B cell (primary cell): Measurements from ENCODE around the gene ZC3H7B. TPM values are rescaled to one million over a fixed set of nuclear protein-coding genes. Genes with fewer than 3 reads are reported as not detected.
A peak's percentile ranks its signal among the peaks of the same experiment; 100 is the strongest.

Experiments used
- ATAC-seq: fragments of 200-7000 bp; cut with Tn5 transposase; one replicate; pipeline ENCODE4 v1.10.0; 2021; ENCODE audit warnings: low read depth, mild to moderate bottlenecking, moderate number of reproducible peaks, moderate library complexity
- CTCF ChIA-PET: fragments of 350-600 bp; sonication (Branson Sonifier 250); formaldehyde crosslinking; loops from one replicate; lab custom pipeline; 2021; ENCODE audit warnings: antibody characterized with exemption, inconsistent platforms; lab: Charles Lee
- POLR2A ChIA-PET: fragments of 350-600 bp; sonication (Branson Sonifier 250); formaldehyde crosslinking; loops from one replicate; lab custom pipeline; 2021; ENCODE audit warnings: antibody characterized with exemption; lab: Charles Lee
- DNase-seq: peaks from one replicate; pipeline ENCODE4 v3.0.0; 2013
- H2AFZ ChIP-seq: 2 replicates; pipeline ENCODE4 v1.6.1; 2012; ENCODE audit warnings: mild to moderate bottlenecking, low read depth, low read length; ENCODE audit not compliant: insufficient read depth, poor library complexity, severe bottlenecking
- H3K27ac ChIP-seq, 2 donors: 1 replicate in 1 of 2; 2 replicates in 1 of 2; pipeline ENCODE4 v1.5.1; 2012 to 2013; ENCODE audit warnings: low read length in 2 of 2, mild to moderate bottlenecking in 2 of 2, moderate library complexity in 1 of 2
- H3K27me3 ChIP-seq, 4 experiments: fragments of 200-600 bp in 1 of 4; sonication (generic) in 1 of 4; replicated peaks in 1 of 4; 1 replicate in 2 of 4; 2 replicates in 2 of 4; pipeline versions ENCODE4 v1.6.1 to v1.7.0; 2013 to 2016; ENCODE audit warnings: low read length in 3 of 4, mild to moderate bottlenecking in 2 of 4, mixed read lengths in 1 of 4, moderate library complexity in 1 of 4; ENCODE audit not compliant: insufficient read depth in 4 of 4, control insufficient read depth in 3 of 4; ENCODE audit errors: control extremely low read depth in 1 of 4
- H3K36me3 ChIP-seq, 2 experiments: replicated peaks in 1 of 2; 1 replicate in 1 of 2; 2 replicates in 1 of 2; pipeline versions ENCODE4 v1.6.1 to v1.7.1; 2013; ENCODE audit warnings: low read length in 1 of 2; ENCODE audit not compliant: insufficient read depth in 2 of 2, control insufficient read depth in 1 of 2; ENCODE audit errors: control extremely low read depth in 1 of 2, extremely low read depth in 1 of 2
- H3K4me1 ChIP-seq, 2 donors: fragments of 200-600 bp in 1 of 2; sonication (generic) in 1 of 2; 1 replicate in 1 of 2; 2 replicates in 1 of 2; pipeline versions ENCODE4 v1.5.1 to v1.6.1; 2013 to 2017; ENCODE audit warnings: low read length in 2 of 2; ENCODE audit not compliant: control insufficient read depth in 2 of 2, insufficient read depth in 2 of 2
- H3K4me2 ChIP-seq: replicated peaks from 2 replicates; pipeline ENCODE3; 2012; ENCODE audit warnings: mild to moderate bottlenecking, low read depth, low read length; ENCODE audit not compliant: poor library complexity, severe bottlenecking
- H3K4me3 ChIP-seq, 5 experiments: fragments of 200-600 bp in 1 of 5; sonication (generic) in 1 of 5; 1 replicate in 3 of 5; 2 replicates in 2 of 5; pipeline versions ENCODE4 v1.5.1 to v1.7.0; 2011 to 2016; ENCODE audit warnings: low read length in 4 of 5, mild to moderate bottlenecking in 4 of 5, low read depth in 2 of 5, control low read depth in 1 of 5, moderate library complexity in 1 of 5; ENCODE audit not compliant: insufficient read depth in 1 of 5; ENCODE audit errors: control extremely low read depth in 1 of 5, extremely low read depth in 1 of 5
- H3K79me2 ChIP-seq: fragments of 200-600 bp; sonication (generic); one replicate; pipeline ENCODE4 v1.6.0; 2016; ENCODE audit warnings: low read length; ENCODE audit not compliant: control insufficient read depth, insufficient read depth
- H3K9ac ChIP-seq: fragments of 200-600 bp; sonication (generic); 2 replicates; pipeline ENCODE4 v1.6.1; 2017; ENCODE audit warnings: mild to moderate bottlenecking, low read length, moderate library complexity
- H3K9me3 ChIP-seq, 3 donors: one replicate each; pipeline versions ENCODE4 v1.6.1 to v1.7.1; 2013; ENCODE audit warnings: low read length in 2 of 3; ENCODE audit not compliant: control insufficient read depth in 2 of 3, insufficient read depth in 1 of 3; ENCODE audit errors: control extremely low read depth in 1 of 3
- H4K20me1 ChIP-seq: 2 replicates; pipeline ENCODE4 v1.6.0; 2012; ENCODE audit warnings: mild to moderate bottlenecking, low read length; ENCODE audit not compliant: insufficient read depth, control insufficient read depth, poor library complexity, severe bottlenecking
- H3K27ac Mint-ChIP-seq: one replicate; pipeline ENCODE4 v1.8.0; 2021; ENCODE audit warnings: mixed read lengths
- H3K27me3 Mint-ChIP-seq: one replicate; pipeline ENCODE4 v1.8.0; 2021; ENCODE audit warnings: mixed read lengths
- H3K4me1 Mint-ChIP-seq: one replicate; pipeline ENCODE4 v1.8.0; 2021; ENCODE audit warnings: mixed read lengths
- H3K4me3 Mint-ChIP-seq: one replicate; pipeline ENCODE4 v1.8.0; 2021; ENCODE audit warnings: mixed read lengths
- H3K9me3 Mint-ChIP-seq: one replicate; pipeline ENCODE4 v1.8.0; 2022; ENCODE audit warnings: mixed read lengths; ENCODE audit not compliant: insufficient read depth
- EZH2 ChIP-seq: IDR thresholded peaks from 2 replicates; pipeline ENCODE4 v1.6.1; 2012; ENCODE audit warnings: borderline replicate concordance, low read depth, mild to moderate bottlenecking, moderate library complexity, low read length; ENCODE audit not compliant: insufficient read depth, poor library complexity, severe bottlenecking
- WGBS: methylation state at CpG from one replicate; pipeline ENCODE4 v1.1.5; 2013; ENCODE audit warnings: missing lambda C conversion rate; ENCODE audit not compliant: insufficient coverage; 5-methylcytosine and 5-hydroxymethylcytosine counted together
- intact Hi-C: fragments of 100-400 bp; cut with micrococcal nuclease; formaldehyde crosslinking; loops from one replicate; pipeline ENCODE4 v1.10.0; 2022
- polyA plus RNA-seq: library from polyadenylated mRNA; depleted of rRNA; stranded (reverse); fragments of >200 nt; gene quantifications from 2 replicates; pipeline ENCODE4 v1.2.3, GENCODE V29; 2012
- total RNA-seq, 2 donors: library from RNA; stranded (reverse); fragments of 120-200 nt in 1 of 2; gene quantifications; 1 replicate in 1 of 2; 2 replicates in 1 of 2; pipeline versions ENCODE4 v1.2.3 to v1.2.4, GENCODE V29; 2013 to 2022
- TF ChIP-seq, protein P1 (sequence below): fragments of 200-600 bp; IDR thresholded peaks from one replicate; pipeline ENCODE4 v1.8.0; 2022; ENCODE audit warnings: antibody characterized with exemption, mild to moderate bottlenecking

ZC3H7B gene
- total and polyA plus RNA-seq, 2 donors (not counting 1 experiment from before 2014, with no cell fraction given), result 29.8 to 41.9 TPM

DNA sequence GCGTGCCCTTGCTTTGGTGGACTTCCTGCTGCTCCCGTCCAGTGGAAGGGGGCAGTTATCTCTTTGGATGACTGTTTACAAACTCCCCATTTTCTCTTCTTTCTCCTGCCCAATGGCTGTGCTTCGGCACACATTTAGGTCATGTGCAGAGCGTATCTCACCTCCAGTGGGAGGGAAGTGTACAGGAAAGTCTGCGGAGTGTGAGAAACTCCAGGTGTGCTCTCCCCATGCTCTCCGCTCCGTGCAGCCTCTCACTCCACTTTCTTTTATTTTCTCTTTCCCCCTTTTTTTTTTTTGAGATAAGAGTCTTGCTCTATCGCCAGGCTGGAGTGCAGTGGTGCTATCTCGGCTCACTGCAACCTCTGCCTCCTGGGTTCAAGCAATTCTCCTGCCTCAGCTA, 68.5 kb downstream of the ZC3H7B start:
- H3K9ac ChIP-seq, result no peak overlapping the region
- no peaks in the 10 kb centered on the region for H4K20me1 ChIP-seq
- no peak overlapping the region for H3K4me2 ChIP-seq
- CTCF ChIA-PET, result no interaction called here
- no peak for DNase-seq
- no peak overlapping the region for H2AFZ ChIP-seq
- H3K4me3 ChIP-seq, result no peak overlapping the region
- TF ChIP-seq EZH2, result no peak
- TF ChIP-seq, protein P1, sequence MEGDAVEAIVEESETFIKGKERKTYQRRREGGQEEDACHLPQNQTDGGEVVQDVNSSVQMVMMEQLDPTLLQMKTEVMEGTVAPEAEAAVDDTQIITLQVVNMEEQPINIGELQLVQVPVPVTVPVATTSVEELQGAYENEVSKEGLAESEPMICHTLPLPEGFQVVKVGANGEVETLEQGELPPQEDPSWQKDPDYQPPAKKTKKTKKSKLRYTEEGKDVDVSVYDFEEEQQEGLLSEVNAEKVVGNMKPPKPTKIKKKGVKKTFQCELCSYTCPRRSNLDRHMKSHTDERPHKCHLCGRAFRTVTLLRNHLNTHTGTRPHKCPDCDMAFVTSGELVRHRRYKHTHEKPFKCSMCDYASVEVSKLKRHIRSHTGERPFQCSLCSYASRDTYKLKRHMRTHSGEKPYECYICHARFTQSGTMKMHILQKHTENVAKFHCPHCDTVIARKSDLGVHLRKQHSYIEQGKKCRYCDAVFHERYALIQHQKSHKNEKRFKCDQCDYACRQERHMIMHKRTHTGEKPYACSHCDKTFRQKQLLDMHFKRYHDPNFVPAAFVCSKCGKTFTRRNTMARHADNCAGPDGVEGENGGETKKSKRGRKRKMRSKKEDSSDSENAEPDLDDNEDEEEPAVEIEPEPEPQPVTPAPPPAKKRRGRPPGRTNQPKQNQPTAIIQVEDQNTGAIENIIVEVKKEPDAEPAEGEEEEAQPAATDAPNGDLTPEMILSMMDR, result no peak
- no peaks in the 10 kb centered on the region for H3K79me2 ChIP-seq
- H3K9me3 ChIP-seq, result no peaks in the 10 kb centered on the region
- no peaks in the 10 kb centered on the region for H3K4me1 ChIP-seq
- no peak overlapping the region for H3K27ac Mint-ChIP-seq
- H3K27ac ChIP-seq, result no peak overlapping the region
- no peaks in the 10 kb centered on the region for H3K36me3 ChIP-seq
- POLR2A ChIA-PET, result no interaction called here
- WGBS, result 94% methylated on average over 4 of the region's 9 CpGs
- ATAC-seq, result no peak
- peaks cover 4% of the 10 kb centered on the region for H3K27me3 Mint-ChIP-seq
- intact Hi-C loops, result no loop called here
- no peaks in the 10 kb centered on the region for H3K9me3 Mint-ChIP-seq
- H3K4me3 Mint-ChIP-seq, result no peak overlapping the region
- H3K4me1 Mint-ChIP-seq, result no peaks in the 10 kb centered on the region
- H3K27me3 ChIP-seq, result peaks cover 0 to 11% (median 0%) of the 10 kb centered on the region in 4 experiments

DNA sequence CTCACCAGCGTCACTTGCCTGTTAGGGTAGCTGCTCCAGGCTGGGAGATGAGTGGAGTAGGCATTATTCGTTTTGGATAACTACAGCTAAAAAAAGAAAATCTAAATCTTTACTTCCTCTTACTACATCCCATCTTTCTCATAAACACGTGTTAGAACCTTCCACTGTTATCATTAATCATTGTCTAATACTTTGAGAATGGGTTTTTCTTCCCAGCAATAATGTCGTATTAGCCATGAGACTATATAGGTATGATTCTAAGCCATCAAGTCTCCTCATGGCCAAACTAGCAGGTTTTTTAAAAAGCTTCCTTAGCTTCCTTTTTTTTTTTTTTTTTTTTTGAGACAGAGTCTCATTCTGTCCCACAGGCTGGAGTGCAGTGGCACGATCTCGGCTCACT, 76.5 kb downstream of the ZC3H7B start:
- H3K27ac Mint-ChIP-seq, result no peak overlapping the region
- no peaks in the 10 kb centered on the region for H3K9me3 ChIP-seq

More for the DNA sequence above, 76.5 kb downstream of the ZC3H7B start:
- H4K20me1 ChIP-seq, result no peaks in the 10 kb centered on the region
- ChIA-PET POLR2A (interaction anchor here (0.7 kb wide), 1 partner anchor 218 kb away, joined by 3 read pairs; no protein-coding TSS in a partner anchor), CTCF (interaction anchor here (0.6 to 1.4 kb wide), 2 partner anchors 26 to 153 kb away, joined by 4 read pairs; no protein-coding TSS in a partner anchor)
- H3K27me3 ChIP-seq, result no peaks in the 10 kb centered on the region
- no peaks in the 10 kb centered on the region for H3K36me3 ChIP-seq
- H3K27me3 Mint-ChIP-seq, result no peaks in the 10 kb centered on the region
- no peak overlapping the region for H3K9ac ChIP-seq
- TF ChIP-seq, protein P1, result no peak
- TF ChIP-seq EZH2, result no peak
- peak overlapping the region; percentile 2 for H2AFZ ChIP-seq
- H3K4me3 Mint-ChIP-seq, result no peak overlapping the region
- H3K4me1 ChIP-seq, result peaks cover 8 to 14% of the 10 kb centered on the region in 2 donors
- no peaks in the 10 kb centered on the region for H3K79me2 ChIP-seq
- intact Hi-C loops, result no loop called here
- no peak overlapping the region for H3K27ac ChIP-seq
- ATAC-seq (no peak), DNase-seq (no peak)
- no peak overlapping the region for H3K4me3 ChIP-seq
- peaks cover 11% of the 10 kb centered on the region for H3K4me1 Mint-ChIP-seq
- no peak overlapping the region for H3K4me2 ChIP-seq
- WGBS, result no CpG with 5 or more reads among the region's 6 CpGs
- no peaks in the 10 kb centered on the region for H3K9me3 Mint-ChIP-seq
